MCF 10A (cell line): Measurements from ENCODE around the gene SERAC1. TPM values are rescaled to one million over a fixed set of nuclear protein-coding genes. Genes with fewer than 3 reads are reported as not detected.

Source experiments
- BruUV-seq: library from RNA; stranded (reverse); fragments of 400-500 nt; replicated peaks from 2 replicates; lab custom pipeline; 2021; lab: Mats Ljungman, UMichigan
- CTCF ChIA-PET: fragments of 300-600 bp; sonication (Branson Sonifier 250); formaldehyde crosslinking; extraction: SDS; loops from one replicate; lab custom pipeline; 2021; ENCODE audit warnings: antibody characterized with exemption, inconsistent platforms; lab: Yijun Ruan, JAX
- POLR2A ChIA-PET: fragments of 300-600, 350-650 bp; sonication (Branson Sonifier 250); formaldehyde crosslinking; extraction: SDS; loops from one replicate; lab custom pipeline; 2020; ENCODE audit warnings: antibody characterized with exemption, inconsistent platforms; lab: Yijun Ruan, JAX
- DNase-seq: peaks from one replicate; pipeline ENCODE4 v3.0.0-alpha.2; 2018; ENCODE audit not compliant: unreplicated experiment
- H3K27ac Mint-ChIP-seq: one replicate; pipeline ENCODE4 v1.8.0; 2022; ENCODE audit warnings: mild to moderate bottlenecking, low read depth, mixed read lengths; ENCODE audit not compliant: unreplicated experiment
- H3K27me3 Mint-ChIP-seq: one replicate; pipeline ENCODE4 v1.8.0; 2022; ENCODE audit warnings: mixed read lengths; ENCODE audit not compliant: insufficient read depth, unreplicated experiment
- H3K36me3 Mint-ChIP-seq: one replicate; pipeline ENCODE4 v1.8.0; 2022; ENCODE audit warnings: mild to moderate bottlenecking, moderate library complexity, mixed read lengths; ENCODE audit not compliant: insufficient read depth, unreplicated experiment
- H3K4me1 Mint-ChIP-seq: one replicate; pipeline ENCODE4 v1.8.0; 2022; ENCODE audit warnings: mixed read lengths; ENCODE audit not compliant: insufficient read depth, unreplicated experiment
- H3K4me3 Mint-ChIP-seq: one replicate; pipeline ENCODE4 v1.8.0; 2022; ENCODE audit warnings: mild to moderate bottlenecking, moderate library complexity, mixed read lengths; ENCODE audit not compliant: unreplicated experiment
- H3K9me3 Mint-ChIP-seq: one replicate; pipeline ENCODE4 v1.8.0; 2022; ENCODE audit warnings: mixed read lengths; ENCODE audit not compliant: unreplicated experiment
- CTCF ChIP-seq: fragments of 200-600 bp; IDR thresholded peaks from one replicate; pipeline ENCODE4 v1.8.0; 2022; ENCODE audit warnings: antibody characterized with exemption, mild to moderate bottlenecking; ENCODE audit not compliant: unreplicated experiment
- intact Hi-C: fragments of 100-400 bp; cut with micrococcal nuclease; formaldehyde crosslinking; loops from 2 replicates; pipeline ENCODE4 v1.14.1; 2022
- total RNA-seq: library from RNA; stranded (reverse); gene quantifications from 2 replicates; pipeline ENCODE4 v1.2.3, GENCODE V29; 2022

The SERAC1 gene
- total RNA-seq, 1 experiment from 2014 or later = 5.3 TPM

GRCh38 chr6:158095031-158095430 is 73.0 kb downstream of the SERAC1 start:
- Mint-ChIP-seq H3K9me3 (no peaks in the 10 kb centered on the region), H3K27me3 (no peaks in the 10 kb centered on the region), H3K36me3 (peaks cover 15% of the 10 kb centered on the region), H3K4me1 (no peaks in the 10 kb centered on the region), H3K4me3 (no peak overlapping the region), H3K27ac (no peak overlapping the region)
- BruUV-seq = no TSS peak
- intact Hi-C loops = no loop called here
- POLR2A ChIA-PET = interaction anchor here (0.7 to 0.9 kb wide), 2 partner anchors 71 to 141 kb away, joined by 4 to 5 read pairs; no protein-coding TSS in a partner anchor
- DNase-seq = peak; percentile 57
- TF ChIP-seq CTCF = no peak
- CTCF ChIA-PET = interaction anchor here (0.9 to 1.5 kb wide), 2 partner anchors 8 to 21 kb away, joined by 3 read pairs; no protein-coding TSS in a partner anchor

DNA sequence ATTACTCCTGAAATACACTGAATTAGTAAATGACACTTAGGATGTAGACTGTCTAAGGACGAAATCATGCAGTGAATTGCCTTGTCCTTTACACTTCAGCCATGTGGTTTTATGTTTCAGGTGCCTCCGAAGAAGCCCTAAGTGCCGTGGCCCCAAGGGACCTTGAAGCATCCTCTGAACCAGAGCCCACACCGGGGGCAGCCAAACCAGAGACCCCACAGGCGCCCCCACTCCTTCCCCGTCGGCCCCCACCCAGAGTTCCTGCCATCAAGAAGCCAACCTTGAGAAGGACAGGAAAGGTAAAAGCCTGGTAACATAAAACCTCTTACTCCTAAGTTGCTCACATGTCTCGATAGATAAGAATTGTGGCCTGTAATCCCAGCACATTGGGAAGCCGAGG is 75.3 kb downstream of the SERAC1 start:
- no peaks in the 10 kb centered on the region for H3K9me3 Mint-ChIP-seq
- H3K4me1 Mint-ChIP-seq = no peaks in the 10 kb centered on the region
- no peak overlapping the region for H3K27ac Mint-ChIP-seq
- peaks cover 10% of the 10 kb centered on the region for H3K36me3 Mint-ChIP-seq
- no peak for TF ChIP-seq CTCF
- BruUV-seq = no TSS peak
- intact Hi-C loops = no loop called here
- no peak for DNase-seq
- CTCF ChIA-PET = interaction anchor here (0.6 to 1.1 kb wide), 2 partner anchors 19 to 25 kb away, joined by 3 to 4 read pairs; no protein-coding TSS in a partner anchor
- no peaks in the 10 kb centered on the region for H3K27me3 Mint-ChIP-seq
- H3K4me3 Mint-ChIP-seq = no peak overlapping the region
- POLR2A ChIA-PET = interaction anchor here (0.8 kb wide), 1 partner anchor 14 kb away, joined by 4 read pairs; no protein-coding TSS in a partner anchor

DNA sequence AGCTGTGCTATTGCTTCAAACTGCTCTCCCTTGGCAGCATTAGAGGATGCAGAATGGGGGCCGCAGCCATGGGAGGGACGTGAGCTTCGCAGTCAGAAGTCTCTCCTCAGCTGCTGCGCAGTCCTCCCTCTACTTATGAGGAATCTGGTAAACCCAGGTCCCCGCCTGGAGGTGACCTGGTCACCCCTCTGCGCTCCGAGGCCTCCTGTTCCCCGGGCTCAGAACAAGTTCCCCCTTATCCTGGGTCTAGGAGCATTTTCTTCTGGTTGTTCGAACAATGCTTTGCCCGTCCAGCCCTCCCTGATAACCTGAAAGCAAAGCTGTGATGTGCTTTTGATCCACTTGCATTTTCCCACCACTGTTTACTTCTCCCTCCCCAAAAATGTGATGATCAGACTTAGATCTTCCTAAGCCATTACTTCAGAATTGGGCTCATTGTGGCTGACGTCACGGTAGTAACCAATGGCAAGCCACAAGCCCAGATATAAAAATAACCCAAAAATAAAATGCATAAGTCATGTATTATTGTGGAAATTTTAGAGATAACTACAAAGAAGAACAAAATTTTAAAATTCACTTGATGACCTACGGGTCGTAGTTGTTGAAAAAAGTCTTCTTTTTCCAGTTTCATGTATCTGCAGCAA is 80.7 kb downstream of the SERAC1 start:
- ChIA-PET CTCF (interaction anchor here (0.7 to 7.4 kb wide), 3 partner anchors 8 to 15 kb away, joined by 3 to 50 read pairs (median 3); no protein-coding TSS in a partner anchor), POLR2A (interaction anchor here (0.7 kb wide), 1 partner anchor 10 kb away, joined by 3 read pairs; no protein-coding TSS in a partner anchor)
- Mint-ChIP-seq H3K4me1 (no peaks in the 10 kb centered on the region), H3K27ac (no peak overlapping the region), H3K4me3 (no peak overlapping the region), H3K9me3 (no peaks in the 10 kb centered on the region), H3K36me3 (peaks cover 5% of the 10 kb centered on the region), H3K27me3 (no peaks in the 10 kb centered on the region)
- no peak for TF ChIP-seq CTCF
- intact Hi-C loops = no loop called here
- no TSS peak for BruUV-seq
- no peak for DNase-seq

DNA sequence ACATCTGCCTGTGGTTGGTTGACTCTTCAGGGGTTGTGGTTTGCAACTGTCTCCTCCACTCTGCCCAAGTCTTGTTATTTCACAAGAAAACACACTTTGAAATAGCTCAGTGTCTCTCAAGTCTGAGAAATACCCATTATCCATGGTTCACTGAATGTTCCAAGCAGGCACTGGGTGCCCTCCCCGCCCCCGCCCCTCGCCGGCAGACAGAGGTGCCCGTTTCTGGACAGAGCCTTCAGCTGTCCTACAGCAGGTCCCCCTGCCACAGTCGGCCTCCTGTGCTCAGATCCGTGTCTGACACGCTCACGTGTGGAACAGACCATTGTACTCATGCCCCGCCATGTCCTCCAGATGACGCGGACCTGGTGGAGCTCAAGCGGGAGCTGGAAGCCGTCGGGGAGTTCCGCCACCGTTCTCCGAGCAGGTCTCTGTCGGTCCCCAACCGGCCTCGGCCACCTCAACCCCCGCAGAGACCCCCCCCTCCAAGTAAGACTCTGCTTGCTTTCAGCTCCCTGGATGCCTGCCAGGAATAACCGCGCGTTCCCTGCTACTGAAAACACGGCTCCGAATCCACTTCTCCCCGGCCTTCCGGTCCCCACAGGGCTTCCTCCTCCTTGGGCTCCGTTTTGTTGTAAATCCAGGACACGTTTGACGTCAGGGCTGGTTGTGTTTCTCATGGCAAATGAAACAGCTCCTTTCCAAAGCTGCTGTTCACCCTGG is 81.4 kb downstream of the SERAC1 start:
- TF ChIP-seq CTCF = no peak
- DNase-seq = no peak
- BruUV-seq = no TSS peak
- POLR2A ChIA-PET = interaction anchor here (0.7 kb wide), 1 partner anchor 11 kb away, joined by 3 read pairs; no protein-coding TSS in a partner anchor
- peaks cover 5% of the 10 kb centered on the region for H3K36me3 Mint-ChIP-seq
- CTCF ChIA-PET = interaction anchor here (0.7 to 7.4 kb wide), 3 partner anchors 9 to 14 kb away, joined by 3 to 50 read pairs (median 3); no protein-coding TSS in a partner anchor
- H3K27ac Mint-ChIP-seq = no peak overlapping the region
- H3K27me3 Mint-ChIP-seq = no peaks in the 10 kb centered on the region
- intact Hi-C loops = no loop called here
- H3K4me1 Mint-ChIP-seq = no peaks in the 10 kb centered on the region
- H3K9me3 Mint-ChIP-seq = no peaks in the 10 kb centered on the region
- H3K4me3 Mint-ChIP-seq = no peak overlapping the region
